Mammary epithelial cell (primary cell): Measurements from ENCODE around the gene PKDCC.

ENCODE experiments used
- CTCF ChIP-seq, 2 donors: IDR thresholded peaks in 1 of 2; conservative IDR thresholded peaks in 1 of 2; 2 replicates each; pipeline ENCODE4 v1.5.1; 2011 to 2012; ENCODE audit warnings: inconsistent platforms in 2 of 2, low read length in 2 of 2, mild to moderate bottlenecking in 2 of 2, control low read depth in 1 of 2, low read depth in 1 of 2; ENCODE audit not compliant: insufficient read depth in 1 of 2; ENCODE audit errors: extremely low read depth in 1 of 2
- EZH2 ChIP-seq: IDR thresholded peaks from 2 replicates; pipeline ENCODE4 v1.6.1; 2012; ENCODE audit warnings: low read length, inconsistent platforms, borderline replicate concordance

- TF ChIP-seq CTCF (conservative IDR thresholded peaks at IDR 0.05 in 1 of 2, IDR thresholded peaks at IDR 0.05 in 1 of 2; ENCODE audit: extremely low read depth in 1 of 2, insufficient read depth in 1 of 2, low read depth in 1 of 2, low read length in 2 of 2), result no peak
- TF ChIP-seq EZH2, result no peak
Measured at GRCh38 chr2:42085706-42086487, 38.1 kb downstream of the PKDCC start.
